K562 (cell line): ENCODE measurements around the gene NANS. TPM values are rescaled to one million over a fixed set of nuclear protein-coding genes. Genes with fewer than 3 reads are reported as not detected.

Experiments
- KDM2B ChIP-seq: fragments of 250-450 bp; sonication (Bioruptor Pico); IDR thresholded peaks from 2 replicates; pipeline ENCODE4 v1.8.0; 2021; ENCODE audit warnings: mild to moderate bottlenecking, moderate library complexity
- NFXL1 ChIP-seq: fragments of 450-650 bp; formaldehyde crosslinking; IDR thresholded peaks from 2 replicates; pipeline ENCODE4 v1.4.0; 2021; ENCODE audit warnings: mild to moderate bottlenecking
- OTX1 ChIP-seq: fragments of 450-650 bp; formaldehyde crosslinking; IDR thresholded peaks from 2 replicates; pipeline ENCODE4 v1.4.0; 2022; ENCODE audit warnings: mild to moderate bottlenecking
- PHF20 ChIP-seq: fragments of 450-650 bp; IDR thresholded peaks from 2 replicates; pipeline ENCODE4 v1.6.1; 2018; ENCODE audit not compliant: partially characterized antibody
- PRMT5 ChIP-seq: sonication (generic); formaldehyde crosslinking; IDR thresholded peaks from 2 replicates; pipeline ENCODE4 v1.5.0; 2020; ENCODE audit warnings: missing genetic modification reagents
- RFX5 ChIP-seq: IDR thresholded peaks from 2 replicates; pipeline ENCODE4 v1.6.1; 2011; ENCODE audit warnings: low read depth, mild to moderate bottlenecking, improper control_type of control experiment, low read length
- SAFB2 ChIP-seq: fragments of 200-400 bp; formaldehyde crosslinking; IDR thresholded peaks from 2 replicates; pipeline ENCODE4 v1.6.1; 2018; ENCODE audit warnings: borderline replicate concordance, low read length, low read depth, moderate library complexity; ENCODE audit not compliant: severe bottlenecking
- SMARCB1 ChIP-seq: IDR thresholded peaks from 2 replicates; pipeline ENCODE4 v1.6.1; 2011; ENCODE audit warnings: improper control_type of control experiment, low read depth; ENCODE audit not compliant: insufficient read length
- STAT5A ChIP-seq: IDR thresholded peaks from 2 replicates; pipeline ENCODE4 v1.6.1; 2012; ENCODE audit warnings: low read length, inconsistent platforms, borderline replicate concordance
- UBTF ChIP-seq, 2 experiments: IDR thresholded peaks; 2 replicates each; pipeline ENCODE4 v1.6.1; 2012; ENCODE audit warnings: improper control_type of control experiment in 2 of 2, low read depth in 2 of 2, low read length in 2 of 2, borderline replicate concordance in 1 of 2
- ZNF12 ChIP-seq: sonication (generic); formaldehyde crosslinking; IDR thresholded peaks from 2 replicates; pipeline ENCODE4 v1.4.0; 2020; ENCODE audit warnings: mild to moderate bottlenecking, missing genetic modification reagents
- ZNF143 ChIP-seq: sonication (generic); formaldehyde crosslinking; IDR thresholded peaks from 2 replicates; pipeline ENCODE4 v1.9.0; 2022; ENCODE audit warnings: mild to moderate bottlenecking, missing genetic modification reagents
- ZNF347 ChIP-seq: fragments of 450-650 bp; formaldehyde crosslinking; IDR thresholded peaks from 2 replicates; pipeline ENCODE4 v1.4.0; 2020; ENCODE audit warnings: low read depth, mild to moderate bottlenecking, moderate library complexity
- ZNF407 ChIP-seq: fragments of 450-650 bp; IDR thresholded peaks from 2 replicates; pipeline ENCODE4 v1.6.1; 2016; ENCODE audit warnings: low read depth
- ZNF41 ChIP-seq: fragments of 250-450 bp; sonication (Bioruptor Pico); conservative IDR thresholded peaks from 2 replicates; pipeline ENCODE4 v1.4.0; 2020; ENCODE audit warnings: mild to moderate bottlenecking
- ZNF717 ChIP-seq: fragments of 250-450 bp; sonication (Bioruptor Pico); IDR thresholded peaks from 2 replicates; pipeline ENCODE4 v1.5.0; 2021
- polyA plus RNA-seq, 8 experiments: library from polyadenylated mRNA; depleted of rRNA in 4 of 8; stranded (reverse) in 5 of 8; unstranded in 3 of 8; fragments of >200 nt; fragmentation: Nextera tagmentation in 2 of 8; fragmentation: Illumina TruSeq in 1 of 8; extraction: Ambion mirVana in 2 of 8; extraction: Trizol in 1 of 8; gene quantifications; 2 replicates each; pipeline versions ENCODE4 v1.2.1 to v1.2.3, GENCODE V29; 2011 to 2014; ENCODE audit warnings: inconsistent platforms in 1 of 8, missing spikeins in 1 of 8
- total RNA-seq, 7 experiments: library from RNA; depleted of rRNA in 6 of 7; stranded (reverse); fragments of >200 nt in 6 of 7; fragmentation: Illumina TruSeq in 2 of 7; extraction: Trizol in 2 of 7; gene quantifications; 2 replicates each; pipeline versions ENCODE4 v1.2.1 to v1.2.3, GENCODE V29; 2011 to 2021; ENCODE audit warnings: low replicate concordance in 1 of 7
- TF ChIP-seq, protein P1 (sequence below): fragments of 200-800 bp; sonication (Bioruptor generic); IDR thresholded peaks from 2 replicates; pipeline ENCODE4 v1.6.1; 2017; ENCODE audit warnings: missing genetic modification characterization, missing compliant biosample characterization

NANS gene
- total and polyA plus RNA-seq, 9 of the 15 experiments (the other 6 are each of a cell fraction or from before 2014, with no cell fraction given), result 37.1 to 181 (median 137) TPM

- TF ChIP-seq ZNF407 (no peak), PHF20 (no peak), ZNF41 (CRISPR knock-in tag) (no peak), NFXL1 (CRISPR knock-in tag) (no peak), PRMT5 (CRISPR knock-in tag) (no peak), UBTF (IDR thresholded peaks at IDR 0.05; ENCODE audit: borderline replicate concordance in 1 of 2, low read depth in 2 of 2, low read length in 2 of 2) (no peak), KDM2B (no peak), SMARCB1 (no peak), RFX5 (no peak), SAFB2 (no peak), ZNF143 (CRISPR knock-in tag) (no peak), OTX1 (CRISPR knock-in tag) (no peak), ZNF12 (CRISPR knock-in tag) (peak; percentile 66; the same call in 1 of the 2 replicates), STAT5A (peak; percentile 46; the same call in 1 of the 2 replicates), ZNF347 (CRISPR knock-in tag) (no peak), ZNF717 (CRISPR knock-in tag) (no peak)
- TF ChIP-seq, protein P1, sequence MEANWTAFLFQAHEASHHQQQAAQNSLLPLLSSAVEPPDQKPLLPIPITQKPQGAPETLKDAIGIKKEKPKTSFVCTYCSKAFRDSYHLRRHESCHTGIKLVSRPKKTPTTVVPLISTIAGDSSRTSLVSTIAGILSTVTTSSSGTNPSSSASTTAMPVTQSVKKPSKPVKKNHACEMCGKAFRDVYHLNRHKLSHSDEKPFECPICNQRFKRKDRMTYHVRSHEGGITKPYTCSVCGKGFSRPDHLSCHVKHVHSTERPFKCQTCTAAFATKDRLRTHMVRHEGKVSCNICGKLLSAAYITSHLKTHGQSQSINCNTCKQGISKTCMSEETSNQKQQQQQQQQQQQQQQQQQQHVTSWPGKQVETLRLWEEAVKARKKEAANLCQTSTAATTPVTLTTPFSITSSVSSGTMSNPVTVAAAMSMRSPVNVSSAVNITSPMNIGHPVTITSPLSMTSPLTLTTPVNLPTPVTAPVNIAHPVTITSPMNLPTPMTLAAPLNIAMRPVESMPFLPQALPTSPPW, result no peak
Measured at GRCh38 chr9:98057138-98057799, 737 bp downstream of the NANS start (continued).
